ENCODE results near the gene ACTN2. TPM values are rescaled to one million over a fixed set of nuclear protein-coding genes. Genes with fewer than 3 reads are reported as not detected.

The ACTN2 gene
- polyA plus RNA-seq, 12 donors: 316 to 2,671 (median 1,610) TPM

DNA sequence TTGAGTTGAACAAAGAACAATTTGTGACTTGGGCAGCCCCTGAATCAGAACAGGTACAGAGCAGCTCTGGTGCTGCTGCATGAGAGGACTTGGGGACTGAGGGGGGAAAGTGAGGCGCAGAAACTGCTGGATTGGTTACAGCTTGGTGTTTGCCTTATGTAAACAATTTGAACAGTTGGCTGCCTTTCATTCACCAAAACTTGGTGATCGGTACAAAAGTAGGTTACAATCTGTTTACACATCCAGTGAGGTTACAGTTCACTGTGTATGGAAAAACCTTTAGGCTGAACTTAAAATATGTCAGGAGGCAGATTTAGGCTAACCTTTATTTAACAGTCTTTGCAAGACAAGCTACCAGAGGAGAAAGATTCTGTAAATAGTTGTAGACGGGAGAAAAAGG is 80.2 kb downstream of the ACTN2 start:
- no peak for DNase-seq

GRCh38 chr1:236767276-236767675 is 81.0 kb downstream of the ACTN2 start:
- DNase-seq: no peak

DNA sequence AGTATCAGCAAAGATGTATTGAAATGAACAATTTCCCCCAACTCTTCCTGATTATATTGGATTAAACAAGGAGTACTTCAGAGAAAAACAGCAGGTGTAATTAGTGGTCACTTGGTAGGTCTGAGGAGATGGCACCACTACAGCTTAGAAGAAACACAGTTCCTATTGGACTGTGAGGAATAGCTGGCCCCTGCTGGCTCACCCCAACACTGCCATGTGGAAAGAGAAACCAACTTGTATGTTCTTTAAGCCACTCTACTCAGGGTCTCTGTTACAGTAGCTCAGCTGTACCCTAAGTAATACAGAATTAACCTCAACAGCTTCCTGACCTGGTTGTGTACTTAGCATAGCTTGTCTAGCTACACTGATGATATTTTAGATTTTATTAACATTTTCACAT is 82.3 kb downstream of the ACTN2 start:
- no peak for DNase-seq

- no peak for DNase-seq
These were observed 87.6 kb downstream of the ACTN2 start for GRCh38 chr1:236773919-236774318.

GRCh38 chr1:236774926-236775325 is 88.6 kb downstream of the ACTN2 start:
- DNase-seq: no peak

DNA sequence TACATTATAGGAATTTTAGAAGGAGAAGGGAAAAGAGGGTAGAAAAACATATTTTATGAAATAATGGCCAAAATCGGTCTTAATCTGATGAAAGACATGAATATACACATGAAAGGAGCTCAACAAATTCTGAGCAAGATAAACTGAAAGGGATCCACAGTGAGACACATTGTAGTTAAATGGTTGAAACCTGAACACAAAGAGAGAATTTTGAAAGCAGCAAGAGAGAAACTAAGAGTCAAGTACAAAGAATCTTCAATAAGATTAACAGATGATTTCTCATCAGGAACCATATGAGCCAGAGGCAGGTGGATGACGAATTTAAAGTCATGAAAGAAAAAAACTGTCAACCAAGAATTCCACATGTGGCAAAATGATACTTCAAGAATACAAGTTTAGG is 93.0 kb downstream of the ACTN2 start:
- DNase-seq: no peak

DNA sequence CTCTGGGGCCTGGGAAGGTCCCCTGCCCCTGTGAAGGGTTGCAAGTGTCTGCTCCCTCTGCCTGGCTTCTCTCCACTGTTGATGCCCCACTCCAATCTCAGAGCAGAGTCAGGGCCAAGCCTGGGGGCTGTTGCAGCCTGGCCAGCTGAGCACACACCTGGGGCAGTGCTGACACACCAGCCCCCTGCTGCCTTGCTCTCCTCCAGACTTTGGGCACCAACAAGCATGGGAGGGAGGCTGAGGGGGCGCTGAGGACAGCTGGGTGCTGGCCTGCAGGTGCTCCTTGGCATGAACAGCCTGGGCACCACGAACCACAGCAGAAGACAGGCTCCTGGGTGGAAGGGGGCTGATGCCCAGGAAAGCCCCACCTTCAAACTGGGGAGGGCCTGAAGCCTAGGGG is 99.2 kb downstream of the ACTN2 start:
- no peak for DNase-seq

DNA sequence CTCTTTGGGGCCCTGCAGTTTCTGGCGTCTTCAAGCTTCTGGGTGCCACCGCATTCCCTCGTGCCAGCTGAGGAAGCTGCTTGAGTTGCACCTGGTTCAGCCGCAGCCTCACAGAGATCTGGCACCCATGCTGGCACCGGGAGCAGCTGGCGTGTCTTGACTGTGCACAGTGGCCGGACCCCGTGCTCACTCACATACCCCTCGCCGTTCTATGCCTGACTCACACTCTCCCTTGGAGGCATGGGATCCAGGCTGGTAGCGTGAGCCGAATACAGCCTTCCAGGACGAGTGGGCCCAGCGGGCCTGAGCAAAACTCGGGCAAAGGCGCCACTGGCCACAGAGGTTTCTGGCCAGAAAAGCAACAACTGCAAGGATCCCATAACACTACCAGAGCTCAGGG is 100.2 kb downstream of the ACTN2 start:
- DNase-seq: no peak

DNA sequence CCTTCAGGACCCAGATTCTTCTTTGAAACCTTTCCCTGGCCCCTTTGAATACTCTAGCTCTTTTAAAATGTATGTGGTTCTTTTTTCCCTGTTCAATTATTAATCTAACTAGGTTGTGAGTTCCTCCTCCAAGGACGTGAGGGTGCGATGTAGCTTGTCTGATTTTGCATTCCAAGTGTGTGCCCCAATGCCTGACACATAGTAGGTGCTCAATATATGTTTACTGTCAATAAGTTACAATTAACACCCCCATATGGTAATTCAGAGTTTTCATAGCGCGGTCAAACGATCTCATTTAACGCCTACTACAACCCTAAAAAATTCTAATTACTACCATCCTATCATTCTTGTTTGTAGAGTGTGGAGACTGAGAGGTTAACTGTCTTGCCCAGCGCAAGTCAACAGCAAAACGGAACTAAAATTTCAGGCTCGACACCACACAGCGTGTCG is 108.3 kb downstream of the ACTN2 start:
- no peak for DNase-seq

- peak; percentile 98 for DNase-seq
These were observed 108.9 kb downstream of the ACTN2 start, which contains the start of gene MTR for GRCh38 chr1:236795035-236795756. MTR (plus strand) TSS chr1:236795292; CDS start chr1:236795704, 412 bp downstream.

DNA sequence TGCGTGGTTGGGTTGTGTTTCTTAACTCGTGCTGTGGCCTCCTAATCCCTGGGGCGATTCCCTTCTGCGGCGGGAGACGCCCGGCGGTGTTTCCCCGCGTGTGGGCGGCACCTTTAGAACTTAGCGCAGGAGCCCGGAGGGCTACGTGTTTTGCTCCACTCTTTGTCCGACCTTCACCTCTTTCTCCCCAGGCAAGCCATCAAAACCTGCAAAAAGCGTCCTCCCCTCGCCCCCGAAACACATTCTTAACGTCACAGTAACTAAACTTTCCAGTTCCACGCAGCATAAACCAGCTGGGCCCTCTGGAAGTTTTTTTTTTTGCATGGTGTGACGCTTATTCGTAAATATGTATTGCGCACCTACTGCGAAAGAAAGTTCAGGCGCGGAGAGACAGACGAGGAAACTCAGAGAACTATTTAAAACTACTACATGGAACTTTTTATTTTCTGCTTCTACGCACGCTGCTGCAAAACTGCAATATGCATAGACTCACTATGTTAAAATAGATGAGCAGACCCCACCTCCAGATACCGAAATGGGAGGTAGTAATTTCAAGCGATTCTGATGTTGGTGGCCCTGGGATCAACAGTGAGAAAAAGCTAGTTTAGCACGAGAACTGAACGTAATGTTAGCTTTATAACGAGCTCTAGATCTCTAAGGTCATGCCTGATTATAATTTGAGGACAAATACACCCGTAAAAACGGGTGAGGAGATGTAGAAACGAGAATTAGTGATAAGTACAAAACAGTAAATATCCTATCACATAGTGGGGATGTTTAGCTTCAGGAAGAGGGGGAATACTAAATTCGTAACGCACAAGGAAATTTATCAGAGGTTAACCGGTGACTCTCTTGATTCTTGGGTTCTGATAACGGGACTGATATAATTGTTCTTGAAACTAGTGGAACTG is 109.7 kb downstream of the ACTN2 start:
- peak; percentile 51 for DNase-seq

DNA sequence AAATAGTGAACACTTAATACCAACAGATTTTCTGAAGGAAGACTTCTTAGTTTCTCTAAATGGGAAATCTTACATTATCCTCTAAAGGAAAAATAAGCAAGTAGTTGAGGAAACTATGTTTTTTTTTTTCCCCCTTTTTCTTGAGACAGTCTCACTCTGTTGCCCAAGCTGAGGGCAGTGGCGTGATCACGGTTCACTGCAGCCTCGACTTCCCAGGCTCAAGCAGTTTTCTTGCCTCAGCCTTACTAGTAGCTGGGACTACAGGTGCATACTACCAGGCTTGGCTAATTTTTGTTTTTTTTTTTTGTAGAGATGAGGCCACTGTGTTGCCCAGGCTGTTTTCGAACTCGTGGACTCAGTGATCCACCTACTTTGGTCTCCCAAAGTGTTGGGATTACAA is 112.7 kb downstream of the ACTN2 start:
- DNase-seq: no peak

GRCh38 chr1:236800002-236800620 is 113.8 kb downstream of the ACTN2 start:
- DNase-seq: no peak

DNA sequence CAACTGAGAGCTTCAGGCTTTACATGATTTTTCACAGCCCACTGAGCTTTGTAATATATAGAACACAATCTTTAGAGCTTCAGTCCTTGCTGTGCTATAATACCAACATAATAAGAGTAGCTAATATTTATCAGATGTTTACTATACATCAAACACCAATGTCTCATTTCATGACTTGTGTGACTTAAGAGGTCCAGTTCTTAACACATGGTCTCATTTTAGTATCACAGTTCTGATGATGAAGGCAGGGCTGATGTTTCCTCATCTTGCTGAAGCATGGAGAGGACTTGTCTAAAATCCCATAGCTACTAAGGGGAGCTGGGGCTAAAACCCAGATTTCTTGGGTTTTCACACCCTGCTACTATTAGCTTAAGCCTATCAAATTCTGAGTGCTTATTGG is 114.3 kb downstream of the ACTN2 start:
- no peak for DNase-seq

DNA sequence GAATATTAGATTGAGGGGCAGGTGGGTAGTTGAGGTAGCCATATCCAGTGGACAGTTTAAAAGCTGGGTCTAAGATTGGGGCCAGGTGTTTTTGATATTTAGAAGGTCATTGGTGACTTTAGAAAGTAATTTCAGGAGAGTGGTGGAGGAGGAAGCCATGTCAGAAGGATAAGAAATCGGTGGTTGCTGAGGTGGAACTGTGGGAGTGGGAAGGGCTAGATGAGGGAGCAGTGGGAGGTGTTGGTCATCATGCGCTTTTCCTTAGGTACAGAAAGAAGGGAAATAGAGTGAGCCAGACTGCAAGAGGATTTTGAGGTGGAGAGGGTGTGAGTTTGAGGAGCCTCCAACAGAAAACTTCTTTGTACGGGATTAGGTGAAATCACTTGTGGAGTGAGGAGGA is 116.0 kb downstream of the ACTN2 start:
- DNase-seq: no peak

- no peak for DNase-seq
These were observed 120.3 kb downstream of the ACTN2 start for GRCh38 chr1:236806634-236807033.

GRCh38 chr1:236808005-236808404 is 121.7 kb downstream of the ACTN2 start:
- DNase-seq: no peak

GRCh38 chr1:236808564-236809130 is 122.3 kb downstream of the ACTN2 start:
- DNase-seq: no peak

GRCh38 chr1:236809148-236809547 is 122.8 kb downstream of the ACTN2 start:
- no peak for DNase-seq

DNA sequence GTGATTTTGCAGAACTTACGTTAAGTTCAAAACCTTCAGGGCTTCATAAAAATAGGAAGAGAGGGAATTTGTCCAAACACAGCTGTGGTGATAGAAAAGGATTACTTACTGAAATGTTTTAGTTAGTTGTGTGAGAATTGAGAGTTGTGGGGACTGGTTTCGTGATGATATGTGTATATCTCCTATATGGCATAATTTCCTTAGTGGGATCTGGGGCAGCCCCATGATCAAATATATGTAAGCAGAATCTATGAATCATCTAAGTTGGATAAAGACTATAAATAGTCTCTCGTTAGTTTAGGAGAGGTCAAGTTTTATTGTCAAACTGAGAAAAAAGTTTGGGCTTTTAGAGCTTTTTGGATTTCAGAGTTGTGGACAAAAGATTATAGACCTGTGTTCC is 123.7 kb downstream of the ACTN2 start:
- DNase-seq: no peak

GRCh38 chr1:236812334-236813030 is 126.2 kb downstream of the ACTN2 start:
- no peak for DNase-seq
